ENCODE results near the gene DGKQ.

The DGKQ gene

GRCh38 chr4:961351-962230, 11.8 kb downstream of the DGKQ start:
- no peak overlapping the region for H3K4me3 ChIP-seq (ENCODE audit: insufficient read length, low read depth)
- H3K4me1 ChIP-seq (ENCODE audit: insufficient read depth, insufficient read length), result peaks cover 7% of the 10 kb centered on the region
- TF ChIP-seq SUZ12 (IDR thresholded peaks at IDR 0.05; ENCODE audit: extremely low read depth, insufficient read depth, insufficient read length) (no peak), YY1 (IDR thresholded peaks at IDR 0.05; ENCODE audit: insufficient read depth, insufficient read length) (no peak), ZNF274 (IDR thresholded peaks at IDR 0.05; ENCODE audit: low read depth, low read length) (no peak)
- DNase-seq (ENCODE audit: low read depth, low spot score), result no peak
- H3K36me3 ChIP-seq (ENCODE audit: insufficient read depth, insufficient read length, low read length), result peaks cover 76% of the 10 kb centered on the region
- H3K9me3 ChIP-seq (ENCODE audit: insufficient read depth, low read length), result no peaks in the 10 kb centered on the region
- no peaks in the 10 kb centered on the region for H3K27me3 ChIP-seq (ENCODE audit: insufficient read depth, insufficient read length)
- H3K9ac ChIP-seq (ENCODE audit: insufficient read length, low read depth), result no peak overlapping the region

GRCh38 chr4:960636-961350, 12.6 kb downstream of the DGKQ start:
- Histone ChIP-seq H3K9ac (ENCODE audit: insufficient read length, low read depth) (no peak overlapping the region), H3K4me1 (ENCODE audit: insufficient read depth, insufficient read length) (peaks cover 6% of the 10 kb centered on the region), H3K36me3 (ENCODE audit: insufficient read depth, insufficient read length, low read length) (peaks cover 68% of the 10 kb centered on the region), H3K4me3 (ENCODE audit: insufficient read length, low read depth) (no peak overlapping the region), H3K27me3 (ENCODE audit: insufficient read depth, insufficient read length) (no peaks in the 10 kb centered on the region), H3K9me3 (ENCODE audit: insufficient read depth, low read length) (no peaks in the 10 kb centered on the region)
- TF ChIP-seq SUZ12 (IDR thresholded peaks at IDR 0.05; ENCODE audit: extremely low read depth, insufficient read depth, insufficient read length) (no peak), ZNF274 (IDR thresholded peaks at IDR 0.05; ENCODE audit: low read depth, low read length) (no peak), YY1 (IDR thresholded peaks at IDR 0.05; ENCODE audit: insufficient read depth, insufficient read length) (no peak)
- DNase-seq (ENCODE audit: low read depth, low spot score), result no peak

GRCh38 chr4:960140-960635, 13.2 kb downstream of the DGKQ start:
- Histone ChIP-seq H3K36me3 (ENCODE audit: insufficient read depth, insufficient read length, low read length) (peaks cover 67% of the 10 kb centered on the region), H3K9ac (ENCODE audit: insufficient read length, low read depth) (no peak overlapping the region), H3K4me1 (ENCODE audit: insufficient read depth, insufficient read length) (peaks cover 9% of the 10 kb centered on the region), H3K27me3 (ENCODE audit: insufficient read depth, insufficient read length) (no peaks in the 10 kb centered on the region), H3K9me3 (ENCODE audit: insufficient read depth, low read length) (no peaks in the 10 kb centered on the region), H3K4me3 (ENCODE audit: insufficient read length, low read depth) (no peak overlapping the region)
- no peak for DNase-seq (ENCODE audit: low read depth, low spot score)
- TF ChIP-seq ZNF274 (IDR thresholded peaks at IDR 0.05; ENCODE audit: low read depth, low read length) (no peak), SUZ12 (IDR thresholded peaks at IDR 0.05; ENCODE audit: extremely low read depth, insufficient read depth, insufficient read length) (no peak), YY1 (IDR thresholded peaks at IDR 0.05; ENCODE audit: insufficient read depth, insufficient read length) (no peak)

- Histone ChIP-seq H3K9me3 (ENCODE audit: insufficient read depth, low read length) (no peaks in the 10 kb centered on the region), H3K36me3 (ENCODE audit: insufficient read depth, insufficient read length, low read length) (peaks cover 62% of the 10 kb centered on the region), H3K9ac (ENCODE audit: insufficient read length, low read depth) (no peak overlapping the region), H3K4me3 (ENCODE audit: insufficient read length, low read depth) (no peak overlapping the region), H3K4me1 (ENCODE audit: insufficient read depth, insufficient read length) (peaks cover 9% of the 10 kb centered on the region), H3K27me3 (ENCODE audit: insufficient read depth, insufficient read length) (no peaks in the 10 kb centered on the region)
- TF ChIP-seq YY1 (IDR thresholded peaks at IDR 0.05; ENCODE audit: insufficient read depth, insufficient read length) (no peak), ZNF274 (IDR thresholded peaks at IDR 0.05; ENCODE audit: low read depth, low read length) (no peak), SUZ12 (IDR thresholded peaks at IDR 0.05; ENCODE audit: extremely low read depth, insufficient read depth, insufficient read length) (no peak)
- no peak for DNase-seq (ENCODE audit: low read depth, low spot score)
Observed at GRCh38 chr4:959338-960139, 13.8 kb downstream of the DGKQ start.

GRCh38 chr4:958696-959337, 14.6 kb downstream of the DGKQ start:
- Histone ChIP-seq H3K9ac (ENCODE audit: insufficient read length, low read depth) (no peak overlapping the region), H3K4me3 (ENCODE audit: insufficient read length, low read depth) (no peak overlapping the region), H3K27me3 (ENCODE audit: insufficient read depth, insufficient read length) (no peaks in the 10 kb centered on the region), H3K36me3 (ENCODE audit: insufficient read depth, insufficient read length, low read length) (peaks cover 55% of the 10 kb centered on the region), H3K9me3 (ENCODE audit: insufficient read depth, low read length) (no peaks in the 10 kb centered on the region), H3K4me1 (ENCODE audit: insufficient read depth, insufficient read length) (peaks cover 9% of the 10 kb centered on the region)
- no peak for DNase-seq (ENCODE audit: low read depth, low spot score)
- TF ChIP-seq SUZ12 (IDR thresholded peaks at IDR 0.05; ENCODE audit: extremely low read depth, insufficient read depth, insufficient read length) (no peak), ZNF274 (IDR thresholded peaks at IDR 0.05; ENCODE audit: low read depth, low read length) (no peak), YY1 (IDR thresholded peaks at IDR 0.05; ENCODE audit: insufficient read depth, insufficient read length) (no peak)

GRCh38 chr4:958314-958665, 15.1 kb downstream of the DGKQ start:
- DNase-seq (ENCODE audit: low read depth, low spot score), result no peak
- peaks cover 52% of the 10 kb centered on the region for H3K36me3 ChIP-seq (ENCODE audit: insufficient read depth, insufficient read length, low read length)
- H3K9ac ChIP-seq (ENCODE audit: insufficient read length, low read depth), result no peak overlapping the region
- TF ChIP-seq SUZ12 (IDR thresholded peaks at IDR 0.05; ENCODE audit: extremely low read depth, insufficient read depth, insufficient read length) (no peak), YY1 (IDR thresholded peaks at IDR 0.05; ENCODE audit: insufficient read depth, insufficient read length) (no peak), ZNF274 (IDR thresholded peaks at IDR 0.05; ENCODE audit: low read depth, low read length) (no peak)
- H3K9me3 ChIP-seq (ENCODE audit: insufficient read depth, low read length), result no peaks in the 10 kb centered on the region
- peaks cover 9% of the 10 kb centered on the region for H3K4me1 ChIP-seq (ENCODE audit: insufficient read depth, insufficient read length)
- no peak overlapping the region for H3K4me3 ChIP-seq (ENCODE audit: insufficient read length, low read depth)
- H3K27me3 ChIP-seq (ENCODE audit: insufficient read depth, insufficient read length), result no peaks in the 10 kb centered on the region

All from NT2/D1 (cell line).